H1 (cell line): Measurements from ENCODE around the gene LRRK1.

Source experiments
- CBX8 ChIP-seq: fragments of 300-800, 300-1000 bp; sonication (generic); IDR thresholded peaks from 2 replicates; pipeline ENCODE4 v1.7.1; 2016; ENCODE audit warnings: low read depth, low read length, borderline replicate concordance
- CREB1 ChIP-seq: IDR thresholded peaks from 2 replicates; pipeline ENCODE4 v1.6.1; 2012; ENCODE audit warnings: inconsistent platforms
- CTCF ChIP-seq, 3 experiments: IDR thresholded peaks; 1 replicate in 2 of 3; 2 replicates in 1 of 3; pipeline versions ENCODE4 v1.5.1 to v1.6.1; 2011; ENCODE audit warnings: low read length in 3 of 3, mild to moderate bottlenecking in 3 of 3, inconsistent platforms in 2 of 3, low read depth in 1 of 3, moderate library complexity in 1 of 3; ENCODE audit not compliant: insufficient read depth in 1 of 3; ENCODE audit errors: control extremely low read depth in 1 of 3
- EZH2 ChIP-seq: fragments of 200-600 bp; sonication (generic); IDR thresholded peaks from 2 replicates; pipeline ENCODE4 v1.7.1; 2012; ENCODE audit warnings: low read depth, mild to moderate bottlenecking, moderate library complexity, low read length, inconsistent platforms; ENCODE audit not compliant: severe bottlenecking
- JUN ChIP-seq: IDR thresholded peaks from 2 replicates; pipeline ENCODE4 v1.6.1; 2011; ENCODE audit warnings: low read depth, mild to moderate bottlenecking, improper control_type of control experiment, low read length
- MAFK ChIP-seq: IDR thresholded peaks from 2 replicates; pipeline ENCODE4 v1.6.1; 2012; ENCODE audit warnings: low read depth, mild to moderate bottlenecking, improper control_type of control experiment, low read length
- MAX ChIP-seq: IDR thresholded peaks from 2 replicates; pipeline ENCODE4 v1.6.1; 2012; ENCODE audit warnings: inconsistent platforms
- POLR2A ChIP-seq, 2 experiments: IDR thresholded peaks; 1 replicate in 1 of 2; 2 replicates in 1 of 2; pipeline ENCODE4 v1.6.1; 2011; ENCODE audit warnings: low read depth in 2 of 2, low read length in 2 of 2, mild to moderate bottlenecking in 2 of 2; ENCODE audit errors: control extremely low read depth in 1 of 2
- RAD21 ChIP-seq, 2 experiments: IDR thresholded peaks in 1 of 2; conservative IDR thresholded peaks in 1 of 2; 2 replicates each; pipeline ENCODE4 v1.6.1; 2011; ENCODE audit warnings: low read depth in 2 of 2, low read length in 2 of 2, improper control_type of control experiment in 1 of 2, inconsistent platforms in 1 of 2, mild to moderate bottlenecking in 1 of 2, moderate library complexity in 1 of 2
- RXRA ChIP-seq: IDR thresholded peaks from 2 replicates; pipeline ENCODE4 v1.6.1; 2011; ENCODE audit warnings: low read depth, mild to moderate bottlenecking, low read length, moderate library complexity; ENCODE audit not compliant: insufficient read depth
- SAP30 ChIP-seq: fragments of 300-600 bp; sonication (generic); IDR thresholded peaks from 2 replicates; pipeline ENCODE4 v1.7.1; 2012; ENCODE audit warnings: low read length, moderate library complexity, mild to moderate bottlenecking, inconsistent platforms; ENCODE audit not compliant: insufficient read depth, insufficient replicate concordance
- SP2 ChIP-seq: IDR thresholded peaks from 2 replicates; pipeline ENCODE4 v1.6.1; 2012; ENCODE audit warnings: mild to moderate bottlenecking, low read length, inconsistent platforms

- TF ChIP-seq MAX (no peak), RAD21 (IDR thresholded peaks at IDR 0.05 in 1 of 2, conservative IDR thresholded peaks at IDR 0.05 in 1 of 2; ENCODE audit: low read depth in 2 of 2, low read length in 2 of 2) (no peak), RXRA (no peak), CTCF (IDR thresholded peaks at IDR 0.05; ENCODE audit: control extremely low read depth in 1 of 3, insufficient read depth in 1 of 3, low read depth in 1 of 3, low read length in 3 of 3) (no peak), POLR2A (IDR thresholded peaks at IDR 0.05; ENCODE audit: control extremely low read depth in 1 of 2, low read depth in 2 of 2, low read length in 2 of 2) (no peak), MAFK (no peak), SAP30 (no peak), CBX8 (no peak), EZH2 (no peak), SP2 (no peak), JUN (no peak), CREB1 (no peak)
Observed at GRCh38 chr15:101051291-101052030, 132.3 kb downstream of the LRRK1 start.
